Suprapubic skin (tissue), 4 donors: ENCODE results near the gene PDPN. TPM values are rescaled to one million over a fixed set of nuclear protein-coding genes. Genes with fewer than 3 reads are reported as not detected.
"Not testable (repeated sequence)": the region's sequence is repeated elsewhere in the genome, so short reads cannot be mapped to it uniquely, and the experiment has no call there.

Experiments
- DNase-seq, 2 donors: peaks; one replicate each; pipeline ENCODE4 v3.0.0-alpha.2; 2019; ENCODE audit warnings: low spot score in 2 of 2
- H3K27ac ChIP-seq: fragments of 200-600 bp; sonication (generic); one replicate; pipeline ENCODE4 v1.5.1; 2019
- H3K27me3 ChIP-seq: fragments of 200-600 bp; sonication (generic); one replicate; pipeline ENCODE4 v1.5.1; 2019
- H3K36me3 ChIP-seq: fragments of 200-600 bp; sonication (generic); one replicate; pipeline ENCODE4 v1.5.1; 2019
- H3K4me1 ChIP-seq: fragments of 200-600 bp; sonication (generic); one replicate; pipeline ENCODE4 v1.5.1; 2019
- H3K4me3 ChIP-seq: fragments of 200-600 bp; sonication (generic); one replicate; pipeline ENCODE4 v1.5.1; 2019; ENCODE audit warnings: mild to moderate bottlenecking
- H3K9me3 ChIP-seq: fragments of 200-600 bp; sonication (generic); one replicate; pipeline ENCODE4 v1.5.1; 2019
- CTCF ChIP-seq, 2 donors: fragments of 200-600 bp in 1 of 2; fragments of 450-650 bp in 1 of 2; sonication (generic) in 1 of 2; IDR thresholded peaks; one replicate each; pipeline ENCODE4 v1.5.1; 2016 to 2019; ENCODE audit warnings: antibody characterized with exemption in 2 of 2, mild to moderate bottlenecking in 1 of 2, moderate library complexity in 1 of 2
- EP300 ChIP-seq: sonication (generic); formaldehyde crosslinking; IDR thresholded peaks from one replicate; pipeline ENCODE4 v1.6.1; 2017; ENCODE audit warnings: antibody characterized with exemption
- POLR2A ChIP-seq, 2 donors: fragments of 450-650 bp; IDR thresholded peaks; one replicate each; pipeline ENCODE4 v1.6.1; 2017; ENCODE audit warnings: antibody characterized with exemption in 2 of 2, mild to moderate bottlenecking in 2 of 2, moderate library complexity in 2 of 2
- POLR2AphosphoS5 ChIP-seq, 3 donors: sonication (generic); formaldehyde crosslinking; IDR thresholded peaks; one replicate each; pipeline ENCODE4 v1.6.1; 2017; ENCODE audit warnings: antibody characterized with exemption in 3 of 3
- WGBS: methylation state at CpG from one replicate; pipeline ENCODE4 v1.1.5; 2018; 5-methylcytosine and 5-hydroxymethylcytosine counted together
- total RNA-seq, 4 donors: library from RNA; depleted of rRNA; stranded (reverse); fragments of >200 nt; gene quantifications; one replicate each; pipeline ENCODE4 v1.1.0, GENCODE V29; 2016

Gene PDPN
- total RNA-seq, 4 donors from 2014 or later, result 21.4 to 46.6 (median 29.1) TPM

- Histone ChIP-seq H3K27me3 (peaks cover 12% of the 10 kb centered on the region), H3K4me1 (peaks cover 3% of the 10 kb centered on the region), H3K4me3 (no peak overlapping the region), H3K27ac (no peak overlapping the region), H3K9me3 (no peaks in the 10 kb centered on the region), H3K36me3 (no peaks in the 10 kb centered on the region)
- WGBS, result 57% methylated on average over 5 of the region's 5 CpGs
- TF ChIP-seq POLR2AphosphoS5 (IDR thresholded peaks at IDR 0.05), result no peak
- no peak for DNase-seq
These were observed 19.6 kb upstream of the PDPN start for GRCh38 chr1:13564073-13564472.

GRCh38 chr1:13570435-13570834 lies 13.2 kb upstream of the PDPN start:
- 55% methylated on average over 7 of the region's 7 CpGs for WGBS
- not testable (repeated sequence) for DNase-seq

GRCh38 chr1:13570924-13571323 lies 12.7 kb upstream of the PDPN start:
- Histone ChIP-seq H3K36me3 (no peaks in the 10 kb centered on the region), H3K27me3 (peaks cover 19% of the 10 kb centered on the region), H3K4me3 (no peak overlapping the region), H3K4me1 (no peaks in the 10 kb centered on the region), H3K9me3 (no peaks in the 10 kb centered on the region), H3K27ac (no peak overlapping the region)
- TF ChIP-seq EP300 (no peak), POLR2AphosphoS5 (IDR thresholded peaks at IDR 0.05) (no peak), CTCF (IDR thresholded peaks at IDR 0.05) (peak in 1 of 2 donors; percentile 16), POLR2A (IDR thresholded peaks at IDR 0.05) (no peak)
- DNase-seq, result no peak
- WGBS, result 78% methylated on average over 5 of the region's 5 CpGs

More at GRCh38 chr1:13570435-13570834, 13.2 kb upstream of the PDPN start:
- not testable (repeated sequence) for H3K27ac ChIP-seq, H3K36me3 ChIP-seq, H3K4me3 ChIP-seq, H3K4me1 ChIP-seq, H3K9me3 ChIP-seq
- H3K27me3 ChIP-seq, result peaks cover 15% of the 10 kb centered on the region

GRCh38 chr1:13573586-13573985 lies 10.0 kb upstream of the PDPN start:
- DNase-seq, result no peak
- H3K4me1 ChIP-seq, result no peaks in the 10 kb centered on the region
- TF ChIP-seq POLR2A (IDR thresholded peaks at IDR 0.05) (no peak), CTCF (IDR thresholded peaks at IDR 0.05) (no peak), POLR2AphosphoS5 (IDR thresholded peaks at IDR 0.05) (no peak), EP300 (no peak)
- no peaks in the 10 kb centered on the region for H3K9me3 ChIP-seq
- no peaks in the 10 kb centered on the region for H3K36me3 ChIP-seq
- H3K27ac ChIP-seq, result no peak overlapping the region
- WGBS, result 95% methylated on average over 4 of the region's 4 CpGs
- no peak overlapping the region for H3K4me3 ChIP-seq
- H3K27me3 ChIP-seq, result peaks cover 16% of the 10 kb centered on the region

GRCh38 chr1:13576926-13577325 lies 6.7 kb upstream of the PDPN start:
- H3K36me3 ChIP-seq, result no peaks in the 10 kb centered on the region
- no peaks in the 10 kb centered on the region for H3K4me1 ChIP-seq
- no peak overlapping the region for H3K4me3 ChIP-seq
- no peak overlapping the region for H3K27ac ChIP-seq
- DNase-seq, result no peak
- peaks cover 25% of the 10 kb centered on the region for H3K27me3 ChIP-seq
- no peaks in the 10 kb centered on the region for H3K9me3 ChIP-seq
- WGBS, result 58% methylated on average over 6 of the region's 11 CpGs
- TF ChIP-seq POLR2A (IDR thresholded peaks at IDR 0.05) (no peak), EP300 (no peak), CTCF (IDR thresholded peaks at IDR 0.05) (no peak), POLR2AphosphoS5 (IDR thresholded peaks at IDR 0.05) (no peak)

- peak in 1 of 2 donors; percentile 31 for DNase-seq
- TF ChIP-seq CTCF (IDR thresholded peaks at IDR 0.05) (no peak), EP300 (no peak), POLR2AphosphoS5 (IDR thresholded peaks at IDR 0.05) (no peak), POLR2A (IDR thresholded peaks at IDR 0.05) (no peak)
- WGBS, result 90% methylated on average over 8 of the region's 8 CpGs
- Histone ChIP-seq H3K36me3 (no peaks in the 10 kb centered on the region), H3K4me1 (no peaks in the 10 kb centered on the region), H3K27ac (no peak overlapping the region), H3K4me3 (no peak overlapping the region), H3K27me3 (peaks cover 31% of the 10 kb centered on the region), H3K9me3 (no peaks in the 10 kb centered on the region)
These were observed 5.8 kb upstream of the PDPN start for GRCh38 chr1:13577846-13578245.
